GM23338 (cell line): ENCODE data around the gene THSD4. TPM values are rescaled to one million over a fixed set of nuclear protein-coding genes. Genes with fewer than 3 reads are reported as not detected.

Experiments used
- ATAC-seq: fragments of 200-7000 bp; cut with Tn5 transposase; 3 replicates; pipeline ENCODE4 v1.9.1; 2020
- DNase-seq: peaks from one replicate; pipeline ENCODE4 v3.0.0-alpha.2; 2015; ENCODE audit warnings: low spot score
- H2AFZ ChIP-seq: fragments of 200-600 bp; sonication (generic); 2 replicates; pipeline ENCODE4 v1.8.0; 2016; ENCODE audit warnings: antibody characterized with exemption, mild to moderate bottlenecking, moderate library complexity
- H3F3A ChIP-seq: fragments of 200-600 bp; sonication (generic); replicated peaks from 2 replicates; pipeline ENCODE4 v1.8.0; 2017; ENCODE audit warnings: antibody characterized with exemption, mixed run types, low read depth
- H3K27ac ChIP-seq: fragments of 200-600 bp; sonication (generic); 2 replicates; pipeline ENCODE4 v1.6.1; 2016; ENCODE audit warnings: low read depth
- H3K27me3 ChIP-seq: fragments of 200-600 bp; sonication (generic); 2 replicates; pipeline ENCODE4 v1.8.0; 2016; ENCODE audit warnings: mild to moderate bottlenecking, mixed run types, moderate library complexity; ENCODE audit not compliant: insufficient read depth
- H3K36me3 ChIP-seq: fragments of 200-600 bp; sonication (generic); 2 replicates; pipeline ENCODE4 v1.8.0; 2016; ENCODE audit warnings: mild to moderate bottlenecking; ENCODE audit not compliant: insufficient read depth
- H3K4me1 ChIP-seq: fragments of 200-600 bp; sonication (generic); 2 replicates; pipeline ENCODE4 v1.8.0; 2016; ENCODE audit warnings: mild to moderate bottlenecking, moderate library complexity; ENCODE audit not compliant: insufficient read depth
- H3K4me2 ChIP-seq: fragments of 200-600 bp; sonication (generic); 2 replicates; pipeline ENCODE4 v1.7.1; 2017; ENCODE audit warnings: mixed run types
- H3K4me3 ChIP-seq: fragments of 200-600 bp; sonication (generic); 2 replicates; pipeline ENCODE4 v1.6.1; 2016; ENCODE audit warnings: mixed run types
- H3K79me2 ChIP-seq: fragments of 200-600 bp; sonication (generic); replicated peaks from 2 replicates; pipeline ENCODE4 v1.8.0; 2017; ENCODE audit warnings: mild to moderate bottlenecking; ENCODE audit not compliant: insufficient read depth
- H3K9me2 ChIP-seq: fragments of 200-600 bp; sonication (generic); 2 replicates; pipeline ENCODE4 v1.8.0; 2017; ENCODE audit not compliant: insufficient read depth
- H4K20me1 ChIP-seq: fragments of 200-600 bp; sonication (generic); replicated peaks from 2 replicates; pipeline ENCODE4 v1.8.0; 2017; ENCODE audit warnings: mild to moderate bottlenecking; ENCODE audit not compliant: insufficient read depth
- H3K27ac Mint-ChIP-seq: 2 replicates; pipeline ENCODE4 v1.8.0; 2020; ENCODE audit warnings: inconsistent platforms, mild to moderate bottlenecking, moderate library complexity, mixed read lengths
- H3K27me3 Mint-ChIP-seq: 3 replicates; pipeline ENCODE4 v1.8.0; 2022; ENCODE audit warnings: low read depth, mild to moderate bottlenecking, moderate library complexity, mixed read lengths, inconsistent platforms; ENCODE audit not compliant: insufficient read depth, poor library complexity
- H3K36me3 Mint-ChIP-seq: 3 replicates; pipeline ENCODE4 v1.8.0; 2021; ENCODE audit warnings: low read depth, mild to moderate bottlenecking, inconsistent platforms, moderate library complexity, mixed read lengths
- H3K4me1 Mint-ChIP-seq: 3 replicates; pipeline ENCODE4 v1.8.0; 2020; ENCODE audit warnings: mild to moderate bottlenecking, inconsistent platforms, mixed read lengths
- H3K4me3 Mint-ChIP-seq: 3 replicates; pipeline ENCODE4 v1.8.0; 2021; ENCODE audit warnings: moderate library complexity, mild to moderate bottlenecking, inconsistent platforms, mixed read lengths
- H3K9me3 Mint-ChIP-seq: 3 replicates; pipeline ENCODE4 v1.8.0; 2020; ENCODE audit warnings: moderate library complexity, mild to moderate bottlenecking, inconsistent platforms, mixed read lengths
- CREB1 ChIP-seq: fragments of 250-450 bp; sonication (Bioruptor Pico); IDR thresholded peaks from 2 replicates; pipeline ENCODE4 v1.5.0; 2020; ENCODE audit warnings: low read depth, mild to moderate bottlenecking, moderate library complexity
- ZNF114 ChIP-seq: fragments of 250-450 bp; sonication (Bioruptor Pico); IDR thresholded peaks from 2 replicates; pipeline ENCODE4 v1.5.0; 2020; ENCODE audit warnings: mild to moderate bottlenecking, moderate library complexity
- polyA plus RNA-seq: library from polyadenylated mRNA; unstranded; fragments of >200 nt; fragmentation: Nextera tagmentation; extraction: Ambion mirVana; gene quantifications from 2 replicates; pipeline ENCODE4 v1.2.1, GENCODE V29; 2016
- total RNA-seq: library from RNA; depleted of rRNA; stranded (reverse); fragments of >200 nt; shearing (Covaris generic); gene quantifications from 2 replicates; pipeline ENCODE4 v1.2.3, GENCODE V29; 2014
- TF ChIP-seq, protein P1 (sequence below): fragments of 250-450 bp; sonication (Bioruptor Pico); IDR thresholded peaks from 2 replicates; pipeline ENCODE4 v1.5.0; 2020; ENCODE audit warnings: mild to moderate bottlenecking, moderate library complexity

Gene THSD4
- total and polyA plus RNA-seq, 2 experiments from 2014 or later: 2.0 to 7.4 TPM

DNA sequence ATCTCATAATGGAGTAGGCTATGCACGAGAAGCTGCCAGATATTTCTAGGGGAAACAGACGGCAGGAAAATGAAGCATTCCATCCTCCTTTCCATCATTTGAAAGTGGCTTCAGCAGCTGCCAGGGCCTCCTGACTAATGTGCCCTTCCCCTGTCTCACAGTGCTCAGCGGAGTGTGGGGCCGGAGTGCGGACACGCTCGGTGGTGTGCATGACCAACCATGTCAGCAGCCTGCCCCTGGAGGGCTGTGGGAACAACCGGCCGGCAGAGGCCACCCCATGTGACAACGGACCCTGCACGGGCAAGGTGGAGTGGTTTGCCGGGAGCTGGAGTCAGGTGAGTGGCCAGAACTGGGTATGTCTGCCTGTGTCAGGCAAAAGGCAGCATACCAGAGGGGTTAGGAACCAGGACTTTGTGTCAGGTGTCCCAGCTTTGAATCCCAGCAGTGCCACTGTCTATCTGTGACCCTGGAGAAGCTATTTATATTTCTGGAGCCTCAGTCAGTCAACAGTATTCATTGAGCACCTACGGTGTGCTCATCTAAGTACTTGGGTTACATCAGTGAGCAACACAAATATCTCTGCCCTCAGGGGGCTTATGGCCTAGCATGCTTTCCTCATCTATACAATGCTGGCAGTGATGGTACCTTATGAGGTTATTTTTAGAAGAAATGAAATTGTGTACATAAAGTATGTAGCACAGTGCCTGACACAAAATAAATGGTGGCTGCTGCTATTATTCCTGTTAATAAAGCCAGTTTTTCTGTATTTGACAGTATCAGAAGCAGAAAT is 642.7 kb downstream of the THSD4 start:
- ATAC-seq: no peak
- no peaks in the 10 kb centered on the region for H3K79me2 ChIP-seq
- no peaks in the 10 kb centered on the region for H3K4me1 Mint-ChIP-seq

More for the DNA sequence above, 642.7 kb downstream of the THSD4 start:
- Mint-ChIP-seq H3K9me3 (peaks cover 27% of the 10 kb centered on the region), H3K27ac (no peak overlapping the region), H3K27me3 (peaks cover 3% of the 10 kb centered on the region), H3K36me3 (peaks cover 19% of the 10 kb centered on the region), H3K4me3 (no peak overlapping the region)
- TF ChIP-seq CREB1 (no peak), ZNF114 (no peak)
- TF ChIP-seq, protein P1, sequence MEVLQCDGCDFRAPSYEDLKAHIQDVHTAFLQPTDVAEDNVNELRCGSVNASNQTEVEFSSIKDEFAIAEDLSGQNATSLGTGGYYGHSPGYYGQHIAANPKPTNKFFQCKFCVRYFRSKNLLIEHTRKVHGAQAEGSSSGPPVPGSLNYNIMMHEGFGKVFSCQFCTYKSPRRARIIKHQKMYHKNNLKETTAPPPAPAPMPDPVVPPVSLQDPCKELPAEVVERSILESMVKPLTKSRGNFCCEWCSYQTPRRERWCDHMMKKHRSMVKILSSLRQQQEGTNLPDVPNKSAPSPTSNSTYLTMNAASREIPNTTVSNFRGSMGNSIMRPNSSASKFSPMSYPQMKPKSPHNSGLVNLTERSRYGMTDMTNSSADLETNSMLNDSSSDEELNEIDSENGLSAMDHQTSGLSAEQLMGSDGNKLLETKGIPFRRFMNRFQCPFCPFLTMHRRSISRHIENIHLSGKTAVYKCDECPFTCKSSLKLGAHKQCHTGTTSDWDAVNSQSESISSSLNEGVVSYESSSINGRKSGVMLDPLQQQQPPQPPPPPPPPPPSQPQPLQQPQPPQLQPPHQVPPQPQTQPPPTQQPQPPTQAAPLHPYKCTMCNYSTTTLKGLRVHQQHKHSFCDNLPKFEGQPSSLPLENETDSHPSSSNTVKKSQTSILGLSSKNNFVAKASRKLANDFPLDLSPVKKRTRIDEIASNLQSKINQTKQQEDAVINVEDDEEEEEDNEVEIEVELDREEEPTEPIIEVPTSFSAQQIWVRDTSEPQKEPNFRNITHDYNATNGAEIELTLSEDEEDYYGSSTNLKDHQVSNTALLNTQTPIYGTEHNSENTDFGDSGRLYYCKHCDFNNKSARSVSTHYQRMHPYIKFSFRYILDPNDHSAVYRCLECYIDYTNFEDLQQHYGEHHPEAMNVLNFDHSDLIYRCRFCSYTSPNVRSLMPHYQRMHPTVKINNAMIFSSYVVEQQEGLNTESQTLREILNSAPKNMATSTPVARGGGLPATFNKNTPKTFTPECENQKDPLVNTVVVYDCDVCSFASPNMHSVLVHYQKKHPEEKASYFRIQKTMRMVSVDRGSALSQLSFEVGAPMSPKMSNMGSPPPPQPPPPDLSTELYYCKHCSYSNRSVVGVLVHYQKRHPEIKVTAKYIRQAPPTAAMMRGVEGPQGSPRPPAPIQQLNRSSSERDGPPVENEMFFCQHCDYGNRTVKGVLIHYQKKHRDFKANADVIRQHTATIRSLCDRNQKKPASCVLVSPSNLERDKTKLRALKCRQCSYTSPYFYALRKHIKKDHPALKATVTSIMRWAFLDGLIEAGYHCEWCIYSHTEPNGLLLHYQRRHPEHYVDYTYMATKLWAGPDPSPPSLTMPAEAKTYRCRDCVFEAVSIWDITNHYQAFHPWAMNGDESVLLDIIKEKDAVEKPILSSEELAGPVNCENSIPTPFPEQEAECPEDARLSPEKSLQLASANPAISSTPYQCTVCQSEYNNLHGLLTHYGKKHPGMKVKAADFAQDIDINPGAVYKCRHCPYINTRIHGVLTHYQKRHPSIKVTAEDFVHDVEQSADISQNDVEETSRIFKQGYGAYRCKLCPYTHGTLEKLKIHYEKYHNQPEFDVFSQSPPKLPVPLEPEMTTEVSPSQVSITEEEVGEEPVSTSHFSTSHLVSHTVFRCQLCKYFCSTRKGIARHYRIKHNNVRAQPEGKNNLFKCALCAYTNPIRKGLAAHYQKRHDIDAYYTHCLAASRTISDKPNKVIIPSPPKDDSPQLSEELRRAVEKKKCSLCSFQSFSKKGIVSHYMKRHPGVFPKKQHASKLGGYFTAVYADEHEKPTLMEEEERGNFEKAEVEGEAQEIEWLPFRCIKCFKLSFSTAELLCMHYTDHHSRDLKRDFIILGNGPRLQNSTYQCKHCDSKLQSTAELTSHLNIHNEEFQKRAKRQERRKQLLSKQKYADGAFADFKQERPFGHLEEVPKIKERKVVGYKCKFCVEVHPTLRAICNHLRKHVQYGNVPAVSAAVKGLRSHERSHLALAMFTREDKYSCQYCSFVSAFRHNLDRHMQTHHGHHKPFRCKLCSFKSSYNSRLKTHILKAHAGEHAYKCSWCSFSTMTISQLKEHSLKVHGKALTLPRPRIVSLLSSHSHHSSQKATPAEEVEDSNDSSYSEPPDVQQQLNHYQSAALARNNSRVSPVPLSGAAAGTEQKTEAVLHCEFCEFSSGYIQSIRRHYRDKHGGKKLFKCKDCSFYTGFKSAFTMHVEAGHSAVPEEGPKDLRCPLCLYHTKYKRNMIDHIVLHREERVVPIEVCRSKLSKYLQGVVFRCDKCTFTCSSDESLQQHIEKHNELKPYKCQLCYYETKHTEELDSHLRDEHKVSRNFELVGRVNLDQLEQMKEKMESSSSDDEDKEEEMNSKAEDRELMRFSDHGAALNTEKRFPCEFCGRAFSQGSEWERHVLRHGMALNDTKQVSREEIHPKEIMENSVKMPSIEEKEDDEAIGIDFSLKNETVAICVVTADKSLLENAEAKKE (CRISPR knock-in tag): no peak
- no peak for DNase-seq
- H3K27me3 ChIP-seq: no peaks in the 10 kb centered on the region
- peaks cover 5% of the 10 kb centered on the region; the same call in 1 of the 2 replicates for H3K36me3 ChIP-seq
- H3K4me3 ChIP-seq: no peak overlapping the region
- no peaks in the 10 kb centered on the region for H3F3A ChIP-seq
- H3K9me2 ChIP-seq: no peaks in the 10 kb centered on the region; the same call in 1 of the 2 replicates
- no peaks in the 10 kb centered on the region for H4K20me1 ChIP-seq
- H3K4me2 ChIP-seq: no peak overlapping the region
- no peaks in the 10 kb centered on the region for H3K4me1 ChIP-seq
- H3K27ac ChIP-seq: no peak overlapping the region
- no peak overlapping the region for H2AFZ ChIP-seq
